IgD-negative memory B cell (primary cell): ENCODE measurements around the gene ADCY2. TPM values are rescaled to one million over a fixed set of nuclear protein-coding genes. Genes with fewer than 3 reads are reported as not detected.

Experiments used
- H3K27ac Mint-ChIP-seq, 3 donors: one replicate each; pipeline ENCODE4 v1.8.0; 2020 to 2022; ENCODE audit warnings: mild to moderate bottlenecking in 3 of 3, mixed read lengths in 3 of 3, moderate library complexity in 1 of 3
- H3K27me3 Mint-ChIP-seq: one replicate; pipeline ENCODE4 v1.8.0; 2021; ENCODE audit warnings: mixed read lengths
- H3K36me3 Mint-ChIP-seq: one replicate; pipeline ENCODE4 v1.8.0; 2020; ENCODE audit warnings: mild to moderate bottlenecking, mixed read lengths
- H3K4me1 Mint-ChIP-seq, 3 donors: one replicate each; pipeline ENCODE4 v1.8.0; 2020 to 2022; ENCODE audit warnings: mixed read lengths in 3 of 3, mild to moderate bottlenecking in 1 of 3
- H3K4me3 Mint-ChIP-seq, 4 donors: one replicate each; pipeline ENCODE4 v1.8.0; 2020 to 2022; ENCODE audit warnings: mild to moderate bottlenecking in 4 of 4, mixed read lengths in 4 of 4, moderate library complexity in 3 of 4
- H3K9me3 Mint-ChIP-seq, 3 donors: one replicate each; pipeline ENCODE4 v1.8.0; 2020 to 2021; ENCODE audit warnings: mixed read lengths in 3 of 3, mild to moderate bottlenecking in 1 of 3
- polyA plus RNA-seq: library from polyadenylated mRNA; unstranded; fragments of 300-500 nt; fragmentation: Illumina TruSeq; gene quantifications from one replicate; pipeline ENCODE4 v1.2.3, GENCODE V29; 2021

ADCY2 gene
- polyA plus RNA-seq, 1 donor from 2014 or later = not detected

DNA sequence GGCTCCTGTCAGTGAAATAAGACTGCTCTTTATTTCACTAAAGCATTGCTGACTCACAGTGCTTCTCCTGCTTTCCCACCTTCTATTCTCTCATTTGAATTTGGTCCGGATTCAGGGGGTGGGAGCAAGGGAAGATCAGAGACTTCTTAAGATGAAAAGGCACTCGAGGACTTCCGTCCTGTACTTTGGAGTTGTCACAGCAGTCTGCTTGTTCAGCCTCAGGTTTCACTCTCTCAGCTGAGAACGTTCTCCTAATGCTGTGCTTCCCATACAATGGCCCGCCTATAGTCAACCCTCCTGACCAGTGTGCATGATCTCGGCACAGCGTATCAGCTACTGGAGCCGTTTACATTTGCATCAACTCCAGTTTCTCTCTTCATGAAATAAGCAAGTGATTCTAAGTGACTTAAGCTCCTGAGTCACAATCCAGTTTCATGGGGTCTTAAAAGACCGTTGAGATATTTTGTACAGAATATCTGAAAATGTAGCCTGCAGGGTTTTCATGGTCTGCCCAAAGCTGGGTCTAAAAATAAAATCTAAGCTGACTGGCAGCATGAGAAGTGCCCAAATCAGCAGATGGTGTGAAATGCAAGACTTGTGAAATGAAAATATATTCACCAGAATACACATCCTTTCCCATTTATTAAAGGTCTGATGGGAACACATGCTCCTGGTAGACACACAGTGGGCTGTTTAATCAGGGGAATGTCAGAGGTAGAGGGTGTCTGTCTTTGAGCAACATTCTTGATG lies 145.0 kb downstream of the ADCY2 start:
- no peak overlapping the region for H3K4me3 Mint-ChIP-seq
- H3K4me1 Mint-ChIP-seq = no peaks in the 10 kb centered on the region
- no peaks in the 10 kb centered on the region for H3K36me3 Mint-ChIP-seq
- H3K27ac Mint-ChIP-seq = no peak overlapping the region
- no peaks in the 10 kb centered on the region for H3K27me3 Mint-ChIP-seq
- H3K9me3 Mint-ChIP-seq = peaks cover 1 to 4% (median 3%) of the 10 kb centered on the region in 3 donors

- Mint-ChIP-seq H3K4me3 (no peak overlapping the region), H3K4me1 (no peaks in the 10 kb centered on the region), H3K36me3 (no peaks in the 10 kb centered on the region), H3K27me3 (no peaks in the 10 kb centered on the region), H3K9me3 (peaks cover 3 to 4% (median 3%) of the 10 kb centered on the region in 3 donors), H3K27ac (no peak overlapping the region)
Measured at GRCh38 chr5:7541898-7542297, 146.0 kb downstream of the ADCY2 start.

GRCh38 chr5:7546555-7546954 lies 150.6 kb downstream of the ADCY2 start:
- Mint-ChIP-seq H3K36me3 (no peaks in the 10 kb centered on the region), H3K9me3 (peaks cover 2 to 4% (median 4%) of the 10 kb centered on the region in 3 donors), H3K27me3 (no peaks in the 10 kb centered on the region), H3K27ac (no peak overlapping the region), H3K4me1 (peaks cover 0 to 1% (median 0%) of the 10 kb centered on the region in 3 donors), H3K4me3 (no peak overlapping the region)

DNA sequence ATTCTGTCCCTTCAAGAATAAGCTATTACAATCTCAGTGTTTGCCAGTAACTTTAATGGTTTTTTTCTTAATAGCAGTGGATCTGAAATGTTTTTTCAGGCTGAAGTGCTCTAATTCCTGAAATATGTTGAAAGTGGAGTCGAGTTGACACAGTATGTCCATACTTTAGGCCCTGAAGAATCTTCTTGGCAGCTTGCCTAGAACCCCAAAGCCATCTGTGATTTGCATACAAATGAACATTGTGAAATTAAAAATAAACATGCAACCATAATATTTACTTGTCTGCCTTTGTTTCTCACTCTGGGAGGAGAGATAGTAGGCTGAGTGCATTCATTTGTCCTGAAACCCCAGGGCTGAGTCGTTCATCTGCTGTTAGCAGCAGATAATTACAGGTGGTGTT lies 152.7 kb downstream of the ADCY2 start:
- Mint-ChIP-seq H3K36me3 (no peaks in the 10 kb centered on the region), H3K9me3 (peaks cover 0 to 4% (median 4%) of the 10 kb centered on the region in 3 donors), H3K27ac (no peak overlapping the region), H3K27me3 (no peaks in the 10 kb centered on the region), H3K4me1 (peaks cover 0 to 1% (median 0%) of the 10 kb centered on the region in 3 donors), H3K4me3 (no peak overlapping the region)

- Mint-ChIP-seq H3K4me3 (no peak overlapping the region), H3K27me3 (no peaks in the 10 kb centered on the region), H3K36me3 (no peaks in the 10 kb centered on the region), H3K27ac (no peak overlapping the region), H3K9me3 (peaks cover 3 to 5% (median 3%) of the 10 kb centered on the region in 3 donors), H3K4me1 (no peaks in the 10 kb centered on the region)
Measured at GRCh38 chr5:7565559-7565958, 169.6 kb downstream of the ADCY2 start.

GRCh38 chr5:7576023-7576715 lies 180.2 kb downstream of the ADCY2 start:
- Mint-ChIP-seq H3K27me3 (peaks cover 1% of the 10 kb centered on the region), H3K36me3 (no peaks in the 10 kb centered on the region), H3K9me3 (peaks cover 0 to 6% (median 5%) of the 10 kb centered on the region in 3 donors), H3K27ac (no peak overlapping the region), H3K4me1 (no peaks in the 10 kb centered on the region), H3K4me3 (no peak overlapping the region)

DNA sequence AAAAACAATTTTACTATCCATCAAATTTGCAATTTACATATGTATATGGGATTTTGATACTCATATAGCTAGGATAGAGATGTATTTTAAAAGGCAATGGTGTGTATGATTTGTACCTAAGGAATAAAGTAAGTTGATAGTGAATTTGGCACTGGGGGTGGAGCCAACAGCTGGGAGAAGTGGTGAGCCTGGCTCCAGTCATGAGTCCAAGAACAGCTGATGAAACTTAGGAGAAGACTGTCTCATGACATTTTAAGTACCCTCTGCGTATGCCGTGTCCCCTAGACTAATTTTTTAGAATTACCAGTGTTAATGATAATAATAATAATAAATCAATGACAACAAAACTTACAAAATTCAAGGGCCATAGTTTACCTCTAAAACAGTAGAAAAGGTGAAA lies 181.4 kb downstream of the ADCY2 start:
- Mint-ChIP-seq H3K4me3 (no peak overlapping the region), H3K27ac (no peak overlapping the region), H3K27me3 (peaks cover 1% of the 10 kb centered on the region), H3K9me3 (peaks cover 0 to 6% (median 5%) of the 10 kb centered on the region in 3 donors), H3K36me3 (no peaks in the 10 kb centered on the region), H3K4me1 (no peaks in the 10 kb centered on the region)

- Mint-ChIP-seq H3K4me1 (no peaks in the 10 kb centered on the region), H3K27me3 (peaks cover 1% of the 10 kb centered on the region), H3K27ac (no peak overlapping the region), H3K9me3 (peaks cover 0 to 5% (median 4%) of the 10 kb centered on the region in 3 donors), H3K36me3 (no peaks in the 10 kb centered on the region), H3K4me3 (no peak overlapping the region)
Measured at GRCh38 chr5:7578071-7578470, 182.1 kb downstream of the ADCY2 start.

GRCh38 chr5:7584749-7585148 lies 188.8 kb downstream of the ADCY2 start:
- Mint-ChIP-seq H3K4me1 (no peaks in the 10 kb centered on the region), H3K36me3 (peaks cover 1% of the 10 kb centered on the region), H3K27ac (no peak overlapping the region), H3K9me3 (peaks cover 0 to 4% (median 2%) of the 10 kb centered on the region in 3 donors), H3K27me3 (no peaks in the 10 kb centered on the region), H3K4me3 (no peak overlapping the region)

DNA sequence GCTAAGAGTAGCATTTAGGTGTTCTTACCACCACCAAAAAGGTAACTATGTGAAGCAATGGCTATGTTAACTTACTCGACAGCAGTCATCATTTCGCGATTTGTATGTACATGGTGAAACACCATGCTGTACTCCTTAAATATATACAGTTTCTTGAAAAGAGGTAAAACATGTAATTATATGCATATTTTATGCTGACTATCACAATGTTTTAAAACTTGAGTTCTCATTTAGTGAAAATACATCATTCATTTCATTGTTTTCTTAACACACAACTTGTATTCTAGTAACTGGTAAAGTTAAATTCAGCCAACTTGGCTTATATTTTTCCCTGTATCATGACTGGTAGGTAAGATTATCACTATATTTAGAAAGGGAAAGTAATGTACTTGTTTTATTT lies 189.9 kb downstream of the ADCY2 start:
- Mint-ChIP-seq H3K36me3 (peaks cover 1% of the 10 kb centered on the region), H3K4me3 (no peak overlapping the region), H3K27ac (no peak overlapping the region), H3K27me3 (no peaks in the 10 kb centered on the region), H3K4me1 (no peaks in the 10 kb centered on the region), H3K9me3 (peaks cover 0 to 2% (median 2%) of the 10 kb centered on the region in 3 donors)

GRCh38 chr5:7586480-7586879 lies 190.5 kb downstream of the ADCY2 start:
- H3K27ac Mint-ChIP-seq = no peak overlapping the region
- H3K4me3 Mint-ChIP-seq = no peak overlapping the region

GRCh38 chr5:7589800-7590199 lies 193.9 kb downstream of the ADCY2 start:
- Mint-ChIP-seq H3K36me3 (peaks cover 1% of the 10 kb centered on the region), H3K27ac (no peak overlapping the region), H3K4me3 (no peak overlapping the region), H3K9me3 (peaks cover 0 to 3% (median 2%) of the 10 kb centered on the region in 3 donors), H3K27me3 (no peaks in the 10 kb centered on the region), H3K4me1 (no peaks in the 10 kb centered on the region)

More at GRCh38 chr5:7586480-7586879, 190.5 kb downstream of the ADCY2 start:
- H3K9me3 Mint-ChIP-seq = peaks cover 0 to 3% (median 2%) of the 10 kb centered on the region in 3 donors
- H3K36me3 Mint-ChIP-seq = peaks cover 1% of the 10 kb centered on the region
- no peaks in the 10 kb centered on the region for H3K27me3 Mint-ChIP-seq
- H3K4me1 Mint-ChIP-seq = no peaks in the 10 kb centered on the region

GRCh38 chr5:7592910-7593309 lies 197.0 kb downstream of the ADCY2 start:
- H3K27me3 Mint-ChIP-seq = no peaks in the 10 kb centered on the region
- no peaks in the 10 kb centered on the region for H3K4me1 Mint-ChIP-seq
- no peak overlapping the region for H3K27ac Mint-ChIP-seq
- no peaks in the 10 kb centered on the region for H3K36me3 Mint-ChIP-seq
- peaks cover 0 to 3% (median 2%) of the 10 kb centered on the region in 3 donors for H3K9me3 Mint-ChIP-seq
- H3K4me3 Mint-ChIP-seq = no peak overlapping the region

DNA sequence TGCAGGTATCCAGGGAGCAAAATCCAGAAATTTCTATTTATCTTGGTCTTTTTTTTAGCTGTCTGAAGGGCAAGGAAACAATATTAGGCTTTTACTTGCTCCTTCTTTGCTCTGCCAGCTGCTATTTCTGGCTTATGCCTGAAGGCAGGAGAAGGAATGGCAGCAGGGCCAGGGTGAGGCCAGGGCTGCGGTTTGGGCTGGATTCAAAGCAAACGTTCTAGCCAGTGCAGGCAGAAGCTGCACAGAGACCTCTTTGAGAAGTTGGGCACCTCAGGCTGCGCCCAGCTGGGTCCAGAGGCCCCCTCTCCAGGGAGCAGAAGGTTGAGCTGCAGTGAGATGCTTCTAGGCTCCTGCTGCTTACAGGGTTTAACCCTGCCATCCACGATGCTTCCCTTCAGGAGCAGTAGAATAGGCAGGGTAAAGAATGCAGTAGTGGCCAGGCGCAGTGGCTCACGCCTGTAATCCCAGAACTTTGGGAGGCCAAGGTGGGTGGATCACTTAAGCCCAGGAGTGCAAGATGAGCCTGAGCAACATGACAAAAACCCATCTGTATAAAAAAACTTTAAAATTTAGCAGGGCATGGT lies 201.2 kb downstream of the ADCY2 start:
- no peaks in the 10 kb centered on the region for H3K27me3 Mint-ChIP-seq
- H3K4me3 Mint-ChIP-seq = no peak overlapping the region
- H3K27ac Mint-ChIP-seq = no peak overlapping the region
- H3K4me1 Mint-ChIP-seq = no peaks in the 10 kb centered on the region
- H3K36me3 Mint-ChIP-seq = no peaks in the 10 kb centered on the region
- H3K9me3 Mint-ChIP-seq = peaks cover 0 to 6% (median 2%) of the 10 kb centered on the region in 3 donors

DNA sequence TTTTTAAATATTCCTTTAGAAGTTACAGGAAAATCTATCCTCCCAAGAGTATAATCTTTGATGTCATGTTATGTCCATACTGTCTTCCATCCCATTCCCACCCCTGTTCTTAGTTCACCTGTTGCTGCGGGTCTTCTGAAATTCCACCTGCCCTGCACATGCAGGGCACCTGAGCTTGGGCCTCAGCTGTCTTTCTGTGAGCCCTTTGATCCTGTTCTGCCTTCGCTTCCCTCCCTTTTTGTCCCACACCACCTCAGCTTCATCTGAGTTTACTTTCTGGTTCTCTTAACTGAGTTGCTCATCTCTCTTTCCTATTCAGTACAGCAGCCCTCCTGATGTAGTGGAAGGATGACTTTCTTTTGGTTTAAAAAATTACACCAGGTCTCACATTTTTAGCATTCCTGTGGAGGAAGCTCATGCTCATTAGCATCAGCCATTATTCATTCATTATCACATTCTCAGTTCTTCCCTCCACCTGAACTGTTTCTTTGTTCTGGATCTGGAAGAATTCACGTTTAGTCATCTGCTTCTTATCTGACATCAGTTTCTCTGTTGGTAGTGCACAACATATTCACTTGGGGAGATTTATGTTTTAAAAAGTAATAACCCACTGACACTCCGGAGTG lies 211.0 kb downstream of the ADCY2 start:
- no peaks in the 10 kb centered on the region for H3K4me1 Mint-ChIP-seq
- H3K27ac Mint-ChIP-seq = no peak overlapping the region
- no peak overlapping the region for H3K4me3 Mint-ChIP-seq
- peaks cover 1 to 6% (median 5%) of the 10 kb centered on the region in 3 donors for H3K9me3 Mint-ChIP-seq
- no peaks in the 10 kb centered on the region for H3K27me3 Mint-ChIP-seq
- no peaks in the 10 kb centered on the region for H3K36me3 Mint-ChIP-seq
